Measurements from ENCODE around the gene YTHDC2. TPM values are rescaled to one million over a fixed set of nuclear protein-coding genes. Genes with fewer than 3 reads are reported as not detected.
A peak's percentile ranks its signal among the peaks of the same experiment; 100 is the strongest.

Gene YTHDC2
- total RNA-seq, 8 experiments from 2014 or later, result 16.8 to 46.2 (median 21.8) TPM

- Histone ChIP-seq H3K4me3 (no peak overlapping the region), H3K27ac (no peak overlapping the region), H3K4me1 (replicated peaks in 1 of 2) (no peaks in the 10 kb centered on the region)
- 93 to 97% methylated on average over 5 to 7 of the region's 33 CpGs; no CpG with 5 or more reads in 8 of the 10 experiments for whole genome bisulfite sequencing, 10 experiments
- in situ Hi-C loops (cut with MboI; ENCODE audit: low pct_unique_long_range_greater_than_20kb in 2 of 9, low sequenced_read_pairs in 9 of 9, unreplicated experiment in 9 of 9), result no loop called here
- ATAC-seq (replicated peaks in 6 of 8), result no peak
Observed at GRCh38 chr5:113617191-113617796, 103.8 kb downstream of the YTHDC2 start.

GRCh38 chr5:113632996-113633395 is 119.5 kb downstream of the YTHDC2 start:
- Histone ChIP-seq H3K4me3 (no peak overlapping the region), H3K27ac (no peak overlapping the region), H3K4me1 (replicated peaks in 1 of 2) (no peaks in the 10 kb centered on the region)
- in situ Hi-C loops (cut with MboI; ENCODE audit: low pct_unique_long_range_greater_than_20kb in 2 of 9, low sequenced_read_pairs in 9 of 9, unreplicated experiment in 9 of 9), result loop anchor here in 1 of 9 experiments (25.0 kb wide), 1 partner anchor 1154 kb away; no protein-coding TSS in a partner anchor
- no peak for ATAC-seq (replicated peaks in 6 of 8)

- WGBS, 10 experiments, result 0 to 93% (median 58%) methylated on average over 1 to 3 of the region's 3 CpGs
- ATAC-seq (replicated peaks in 6 of 8), result no peak
- H3K4me3 ChIP-seq, result no peak overlapping the region
- no peaks in the 10 kb centered on the region for H3K4me1 ChIP-seq (replicated peaks in 1 of 2)
- in situ Hi-C loops (cut with MboI; ENCODE audit: low pct_unique_long_range_greater_than_20kb in 2 of 9, low sequenced_read_pairs in 9 of 9, unreplicated experiment in 9 of 9), result loop anchor here in 1 of 9 experiments (25.0 kb wide), 1 partner anchor 1152 kb away; no protein-coding TSS in a partner anchor
- H3K27ac ChIP-seq, result no peak overlapping the region
Observed at GRCh38 chr5:113634957-113635356, 121.5 kb downstream of the YTHDC2 start.

GRCh38 chr5:113641715-113642114 is 128.2 kb downstream of the YTHDC2 start:
- no peaks in the 10 kb centered on the region for H3K4me1 ChIP-seq (replicated peaks in 1 of 2)
- in situ Hi-C loops (cut with MboI; ENCODE audit: low pct_unique_long_range_greater_than_20kb in 2 of 9, low sequenced_read_pairs in 9 of 9, unreplicated experiment in 9 of 9), result loop anchor here in 1 of 9 experiments (25.0 kb wide), 1 partner anchor 1146 kb away; no protein-coding TSS in a partner anchor
- peak in 2 of 8 experiments; percentile 32 to 52 for ATAC-seq (replicated peaks in 6 of 8)
- H3K4me3 ChIP-seq, result no peak overlapping the region
- no peak overlapping the region for H3K27ac ChIP-seq

Other genes with a start within 250 kb of the YTHDC2 start
- gene TSSK1B, start 78.7 kb upstream of the YTHDC2 start, total RNA-seq, result under 1 TPM in 6 of 8 experiments, not detected in 2; 0.11 to 0.43 (median 0.24) TPM
- 10 to 100 TPM in 4 of 8 experiments, 1 to 10 TPM in 4; 6.7 to 66.0 (median 12.2) TPM for gene MCC, start 25.2 kb upstream of the YTHDC2 start, total RNA-seq

Data from motor neuron (in vitro differentiated cells).